ENCODE measurements around the gene TPRX2. TPM values are rescaled to one million over a fixed set of nuclear protein-coding genes. Genes with fewer than 3 reads are reported as not detected.
"Not testable (repeated sequence)": the region's sequence is repeated elsewhere in the genome, so short reads cannot be mapped to it uniquely, and the experiment has no call there.

TPRX2 gene
- total RNA-seq, 4 donors from 2014 or later, result not detected

DNA sequence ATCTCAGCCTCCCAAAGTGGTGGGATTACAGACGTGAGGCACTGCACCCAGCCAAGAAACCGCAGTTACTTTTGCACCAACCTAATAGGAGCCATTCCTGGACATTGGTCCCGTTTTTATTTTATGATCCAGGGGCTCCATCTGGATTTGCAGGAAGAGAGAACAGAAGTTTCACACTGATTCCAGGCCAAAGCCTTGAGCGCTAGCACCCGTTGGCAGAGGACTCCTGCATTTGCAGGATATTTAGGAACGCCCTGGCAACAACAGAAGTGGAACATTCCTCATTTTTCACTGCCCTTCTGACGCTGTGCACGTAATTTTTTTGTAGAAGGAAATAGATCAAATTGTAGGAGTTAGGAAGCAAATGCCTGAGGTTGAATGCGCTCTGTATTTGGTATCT, 38.8 kb downstream of the TPRX2 start:
- H3K9me3 ChIP-seq, result peaks cover 0 to 7% (median 4%) of the 10 kb centered on the region in 3 donors

DNA sequence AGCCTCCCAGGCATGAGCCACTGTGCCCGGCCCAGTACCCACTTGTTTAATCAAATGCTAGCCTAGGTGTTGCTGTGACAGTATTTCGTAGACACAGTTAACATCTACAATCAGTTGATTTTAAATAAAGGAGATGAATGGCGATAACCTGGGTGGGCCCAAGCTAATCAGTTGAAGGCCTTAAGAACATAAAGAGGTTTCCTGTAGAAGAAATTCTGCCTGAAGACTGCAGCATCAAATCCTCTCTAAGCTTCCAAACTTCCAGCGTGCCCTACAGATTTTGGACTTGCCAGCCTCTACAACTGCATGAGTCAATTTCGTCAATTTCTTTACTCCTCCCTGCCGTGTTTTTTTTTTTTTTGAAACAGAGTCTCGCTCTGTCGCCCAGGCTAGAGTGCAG, 40.3 kb downstream of the TPRX2 start:
- intact Hi-C loops (cut with DNase I), result no loop called here
- Histone ChIP-seq H3K9me3 (peaks cover 0 to 7% (median 4%) of the 10 kb centered on the region in 3 donors), H3K27me3 (peaks cover 0 to 19% (median 0%) of the 10 kb centered on the region in 4 donors), H3K36me3 (no peaks in the 10 kb centered on the region), H3K4me1 (no peaks in the 10 kb centered on the region), H3K4me3 (no peak overlapping the region), H3K27ac (no peak overlapping the region)
- 82 to 91% methylated on average over 7 to 8 of the region's 8 CpGs for WGBS, 2 donors
- no peak for DNase-seq
- TF ChIP-seq POLR2A (IDR thresholded peaks at IDR 0.05), result no peak
- TF ChIP-seq, protein P1, sequence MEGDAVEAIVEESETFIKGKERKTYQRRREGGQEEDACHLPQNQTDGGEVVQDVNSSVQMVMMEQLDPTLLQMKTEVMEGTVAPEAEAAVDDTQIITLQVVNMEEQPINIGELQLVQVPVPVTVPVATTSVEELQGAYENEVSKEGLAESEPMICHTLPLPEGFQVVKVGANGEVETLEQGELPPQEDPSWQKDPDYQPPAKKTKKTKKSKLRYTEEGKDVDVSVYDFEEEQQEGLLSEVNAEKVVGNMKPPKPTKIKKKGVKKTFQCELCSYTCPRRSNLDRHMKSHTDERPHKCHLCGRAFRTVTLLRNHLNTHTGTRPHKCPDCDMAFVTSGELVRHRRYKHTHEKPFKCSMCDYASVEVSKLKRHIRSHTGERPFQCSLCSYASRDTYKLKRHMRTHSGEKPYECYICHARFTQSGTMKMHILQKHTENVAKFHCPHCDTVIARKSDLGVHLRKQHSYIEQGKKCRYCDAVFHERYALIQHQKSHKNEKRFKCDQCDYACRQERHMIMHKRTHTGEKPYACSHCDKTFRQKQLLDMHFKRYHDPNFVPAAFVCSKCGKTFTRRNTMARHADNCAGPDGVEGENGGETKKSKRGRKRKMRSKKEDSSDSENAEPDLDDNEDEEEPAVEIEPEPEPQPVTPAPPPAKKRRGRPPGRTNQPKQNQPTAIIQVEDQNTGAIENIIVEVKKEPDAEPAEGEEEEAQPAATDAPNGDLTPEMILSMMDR (IDR thresholded peaks at IDR 0.05), result no peak

More for the DNA sequence above, 38.8 kb downstream of the TPRX2 start:
- no peak for TF ChIP-seq POLR2A (IDR thresholded peaks at IDR 0.05)
- TF ChIP-seq, protein P1 (IDR thresholded peaks at IDR 0.05), result no peak
- peaks cover 0 to 16% (median 0%) of the 10 kb centered on the region in 4 donors for H3K27me3 ChIP-seq
- WGBS, 2 donors, result 63 to 70% methylated on average over 8 to 9 of the region's 9 CpGs
- no peak for DNase-seq
- no peak overlapping the region for H3K4me3 ChIP-seq
- no peak overlapping the region for H3K27ac ChIP-seq
- no peaks in the 10 kb centered on the region for H3K4me1 ChIP-seq
- intact Hi-C loops (cut with DNase I), result no loop called here
- H3K36me3 ChIP-seq, result no peaks in the 10 kb centered on the region

DNA sequence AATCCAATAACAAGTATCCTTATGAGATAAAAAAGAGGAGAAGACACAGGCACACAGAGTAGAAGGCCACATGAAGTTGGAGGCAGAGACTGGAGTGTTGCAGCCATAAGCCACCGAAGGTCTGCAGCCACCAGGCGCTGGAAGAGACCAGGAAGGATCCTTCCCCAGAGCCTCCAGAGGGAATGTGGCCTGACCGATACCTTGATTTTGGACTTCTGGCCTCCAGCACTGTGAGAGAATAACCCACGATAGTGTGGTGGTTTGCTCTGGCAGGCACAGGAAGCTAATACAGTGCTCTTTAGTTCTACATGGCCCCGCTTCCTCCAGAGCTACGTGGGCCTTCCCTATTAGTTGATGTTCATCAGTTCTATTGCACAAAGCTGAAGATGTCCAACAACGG, 42.3 kb downstream of the TPRX2 start:
- Histone ChIP-seq H3K4me3 (no peak overlapping the region), H3K4me1 (no peaks in the 10 kb centered on the region), H3K9me3 (peaks cover 0 to under 1% (median 0%) of the 10 kb centered on the region in 3 donors), H3K27ac (no peak overlapping the region), H3K27me3 (peaks cover 0 to 19% (median 0%) of the 10 kb centered on the region in 4 donors), H3K36me3 (no peaks in the 10 kb centered on the region)
- DNase-seq, result no peak
- TF ChIP-seq, protein P1 (IDR thresholded peaks at IDR 0.05), result no peak
- TF ChIP-seq POLR2A (IDR thresholded peaks at IDR 0.05), result no peak
- 79 to 82% methylated on average over 7 of the region's 7 CpGs for WGBS, 2 donors
- intact Hi-C loops (cut with DNase I), result no loop called here

DNA sequence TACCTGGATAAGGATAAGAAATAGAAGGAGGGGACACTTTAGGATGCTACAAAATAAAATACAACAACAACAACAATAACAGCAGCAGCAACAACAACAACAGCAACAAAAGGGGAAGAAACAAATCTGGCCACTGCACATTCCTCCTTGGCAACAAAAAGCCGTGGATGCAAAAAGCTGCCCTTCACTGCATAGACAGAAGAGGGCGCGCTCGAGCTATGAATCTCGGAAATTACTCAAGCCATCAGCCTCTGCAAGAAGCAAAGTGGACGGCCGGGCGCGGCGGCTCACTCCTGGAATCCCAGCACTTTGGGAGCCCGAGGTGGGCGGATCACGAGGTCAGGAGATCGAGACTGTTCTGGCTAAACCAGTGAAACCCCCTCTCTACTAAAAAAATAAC, 50.3 kb downstream of the TPRX2 start:
- not testable (repeated sequence) for H3K27ac ChIP-seq
- TF ChIP-seq, protein P1 (IDR thresholded peaks at IDR 0.05), result peak in 2 of 6 experiments; percentile 43 to 47

DNA sequence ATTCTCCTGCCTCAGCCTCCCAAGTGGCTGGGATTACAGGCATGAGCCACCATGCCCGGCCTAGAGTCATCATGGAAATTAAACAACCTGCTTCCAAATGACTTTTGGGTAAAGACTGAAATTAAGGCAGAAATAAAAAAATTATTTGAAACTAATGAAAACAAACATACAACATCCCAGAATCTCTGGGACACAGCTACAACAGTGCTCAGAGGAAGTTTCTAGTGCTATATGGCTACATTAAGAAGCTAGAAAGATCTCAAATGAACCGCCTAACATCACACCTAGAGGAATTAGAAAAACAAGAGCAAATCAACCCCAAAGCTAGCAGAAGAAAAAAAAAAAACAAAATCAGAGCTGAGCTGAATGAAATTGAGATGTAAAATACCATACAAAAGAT, 51.2 kb downstream of the TPRX2 start:
- H3K27ac ChIP-seq; H3K4me3 ChIP-seq; H3K27me3 ChIP-seq; H3K4me1 ChIP-seq; DNase-seq; intact Hi-C loops (cut with DNase I); H3K9me3 ChIP-seq; H3K36me3 ChIP-seq: not testable (repeated sequence)
- 87 to 88% methylated on average over 1 of the region's 2 CpGs for WGBS, 2 donors

More for the DNA sequence above, 50.3 kb downstream of the TPRX2 start:
- DNase-seq; intact Hi-C loops (cut with DNase I); H3K4me1 ChIP-seq; H3K27me3 ChIP-seq; H3K9me3 ChIP-seq; H3K4me3 ChIP-seq; H3K36me3 ChIP-seq: not testable (repeated sequence)
- WGBS, 2 donors, result 0% methylated on average over 4 to 5 of the region's 14 CpGs

Other genes starting within 250 kb of the TPRX2 start
- gene EHD2, start 145.8 kb upstream of the TPRX2 start, total RNA-seq, result 10 to 100 TPM; 34.8 to 50.7 (median 39.2) TPM
- 100 to 1,000 TPM; 118 to 522 (median 268) TPM for gene NOP53, start 113.7 kb upstream of the TPRX2 start, total RNA-seq
- gene SELENOW, start 80.5 kb upstream of the TPRX2 start, total RNA-seq, result 100 to 1,000 TPM; 185 to 477 (median 324) TPM
- gene TPRX1, start 54.7 kb upstream of the TPRX2 start, total RNA-seq, result not detected
- gene CRX, start 37.3 kb upstream of the TPRX2 start, total RNA-seq, result not detected
- gene SULT2A1, start 27.1 kb downstream of the TPRX2 start, total RNA-seq, result not detected
- not detected for gene BSPH1, start 132.9 kb downstream of the TPRX2 start, total RNA-seq
- not detected for gene ELSPBP1, start 135.4 kb downstream of the TPRX2 start, total RNA-seq
- not detected for gene CABP5, start 184.8 kb downstream of the TPRX2 start, total RNA-seq